NCI-H2227 treated with DMSO at 0.1 percent for 48 hours (cell line): ENCODE data around the gene KIF4B.

Experiments
- DNase-seq: peaks from one replicate; lab custom pipeline; 2025; lab: John Stamatoyannopoulos, UW

Gene KIF4B

DNA sequence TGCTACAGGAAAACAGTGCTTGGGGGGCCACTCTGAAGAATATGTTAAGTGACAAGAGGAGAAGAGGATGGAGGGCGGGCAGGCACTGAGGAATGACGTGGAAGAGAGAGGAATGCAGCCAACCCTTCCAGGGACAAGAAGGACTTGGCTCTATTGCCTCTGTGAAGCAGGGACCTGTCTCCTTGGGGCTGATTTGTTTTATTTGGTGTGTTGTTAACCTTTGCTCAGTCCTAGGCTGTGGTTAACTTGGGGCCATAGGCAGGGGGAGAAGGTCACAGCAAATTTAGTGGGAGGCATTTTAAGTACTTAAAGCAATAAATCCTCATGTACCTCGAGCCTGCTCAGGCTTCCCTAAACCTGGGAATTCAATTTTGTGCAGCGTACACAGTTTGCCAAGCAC is 39.9 kb downstream of the KIF4B start:
- DNase-seq = no peak

DNA sequence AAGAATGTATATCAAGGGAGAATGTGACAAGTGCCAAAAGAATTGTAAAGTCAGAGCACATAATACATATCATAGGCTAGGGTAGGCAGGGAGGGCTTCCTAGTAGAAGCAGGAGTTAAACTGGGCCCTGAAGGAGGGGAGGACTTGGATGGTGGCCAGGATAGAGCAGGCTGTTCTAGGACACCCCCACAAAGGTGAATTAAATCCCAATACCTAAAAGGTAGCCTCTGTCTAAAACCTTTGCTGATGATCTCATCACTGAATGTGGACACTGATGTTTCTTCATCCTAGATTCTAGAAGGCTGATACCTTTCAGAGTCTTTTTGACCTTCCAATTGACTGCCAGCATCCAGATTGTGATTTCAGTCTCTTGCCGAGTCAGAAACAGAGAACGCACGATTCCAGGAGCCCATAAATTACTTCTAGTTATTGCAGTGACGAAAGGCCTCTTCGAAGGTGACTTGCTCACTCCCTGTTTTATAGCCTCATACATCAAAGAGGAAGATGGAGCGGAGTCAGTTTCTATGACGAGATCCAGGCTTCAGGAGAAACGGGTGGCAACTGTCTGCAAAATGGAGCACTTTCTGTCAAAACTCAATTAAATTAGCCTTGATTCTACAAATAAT is 43.2 kb downstream of the KIF4B start:
- DNase-seq = no peak

DNA sequence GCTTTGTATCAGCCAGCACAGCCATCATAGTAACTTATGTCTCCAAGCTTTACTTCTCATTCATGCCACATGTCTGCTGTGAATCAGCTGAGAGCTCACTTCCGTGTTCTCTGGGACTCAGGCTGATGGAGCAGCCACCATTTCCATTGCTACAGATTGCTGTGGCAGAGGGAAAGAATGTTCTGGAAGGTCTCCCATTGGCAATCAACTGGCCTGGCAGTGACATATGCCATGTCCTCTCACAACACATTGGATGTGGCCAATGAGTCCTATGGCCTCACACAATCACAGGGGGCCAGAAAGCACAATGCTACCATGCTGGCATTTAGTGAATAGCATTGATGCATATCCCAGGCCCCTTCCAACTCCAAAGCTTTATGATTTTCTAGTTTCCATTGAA is 44.1 kb downstream of the KIF4B start:
- no peak for DNase-seq

DNA sequence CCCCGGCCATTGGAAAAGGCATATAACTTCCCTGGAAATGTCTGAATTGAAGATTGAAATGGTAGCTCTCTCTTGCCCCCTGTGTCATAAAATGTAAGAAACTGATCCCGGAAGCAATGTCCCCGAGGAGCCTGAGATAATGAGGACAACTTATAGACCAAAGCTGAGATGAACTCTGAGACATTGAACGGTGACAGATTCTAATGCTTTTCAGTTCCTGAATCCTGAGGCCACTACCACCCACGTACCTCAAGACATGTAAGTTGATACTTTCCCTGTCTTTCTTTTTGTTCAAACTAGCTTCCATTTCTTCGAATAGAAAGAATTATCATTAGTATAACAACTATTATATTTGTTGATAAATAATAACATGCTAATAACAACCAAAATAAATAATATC is 51.0 kb downstream of the KIF4B start:
- DNase-seq = no peak

DNA sequence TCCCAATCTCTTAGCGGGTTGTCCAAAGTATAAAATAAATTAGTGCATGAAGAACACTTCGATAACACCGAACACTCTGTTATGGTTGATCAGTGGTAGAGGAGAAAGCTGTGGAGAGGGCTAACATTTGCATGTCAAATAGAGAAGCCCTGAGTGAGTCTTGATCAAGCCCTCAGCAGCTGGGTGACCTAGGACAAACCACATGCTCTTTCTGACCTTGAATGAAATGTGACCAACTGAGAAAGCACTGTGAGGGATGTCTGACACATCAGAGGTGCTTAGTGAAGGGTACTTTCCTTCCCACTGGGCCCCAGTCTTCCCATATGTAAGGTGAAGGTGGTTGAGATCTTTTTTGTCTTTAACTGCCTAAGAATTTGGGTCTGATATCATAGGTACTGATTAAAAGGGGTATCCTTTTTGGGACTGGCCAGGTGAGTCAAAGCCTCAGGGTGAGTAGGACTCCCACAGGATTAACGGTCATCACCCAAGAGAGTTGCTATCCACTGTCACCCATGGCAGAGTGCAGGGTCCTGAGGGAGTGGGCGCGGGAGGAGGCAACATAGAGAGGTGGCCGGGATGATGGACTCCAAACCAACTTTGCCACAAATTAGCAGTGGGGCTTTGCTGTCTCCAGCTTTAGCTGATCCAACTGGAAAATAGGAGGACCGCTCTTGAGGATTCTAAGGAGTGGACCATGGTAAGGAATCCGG is 53.5 kb downstream of the KIF4B start:
- no peak for DNase-seq
